Uterus (tissue), 4 donors: ENCODE data around the gene ZMYND12. TPM values are rescaled to one million over a fixed set of nuclear protein-coding genes. Genes with fewer than 3 reads are reported as not detected.

Experiments
- DNase-seq, 2 donors: peaks; one replicate each; pipeline ENCODE4 v3.0.0-alpha.2; 2019 to 2020
- H3K27ac ChIP-seq, 2 donors: fragments of 200-600 bp; sonication (generic); 1 replicate in 1 of 2; 2 replicates in 1 of 2; pipeline ENCODE4 v1.5.1; 2016 to 2018
- H3K27me3 ChIP-seq, 2 donors: fragments of 200-600 bp; sonication (generic); one replicate each; pipeline ENCODE4 v1.5.1; 2018 to 2019; ENCODE audit warnings: control low read depth in 1 of 2
- H3K36me3 ChIP-seq, 2 donors: fragments of 200-600 bp; sonication (generic); one replicate each; pipeline ENCODE4 v1.5.1; 2019; ENCODE audit warnings: control low read depth in 1 of 2
- H3K4me1 ChIP-seq, 2 donors: fragments of 200-600 bp; sonication (generic); one replicate each; pipeline ENCODE4 v1.5.1; 2018 to 2019; ENCODE audit warnings: control low read depth in 1 of 2
- H3K4me3 ChIP-seq, 2 donors: fragments of 200-600 bp; sonication (generic); 1 replicate in 1 of 2; 2 replicates in 1 of 2; pipeline ENCODE4 v1.5.1; 2018 to 2019; ENCODE audit warnings: mild to moderate bottlenecking in 1 of 2
- H3K9me3 ChIP-seq, 2 donors: fragments of 200-600 bp; sonication (generic); one replicate each; pipeline ENCODE4 v1.5.1; 2019; ENCODE audit warnings: control low read depth in 1 of 2
- POLR2A ChIP-seq, 2 donors: fragments of 450-650 bp; IDR thresholded peaks; one replicate each; pipeline ENCODE4 v1.6.1; 2016; ENCODE audit warnings: antibody characterized with exemption in 2 of 2, mild to moderate bottlenecking in 1 of 2, moderate library complexity in 1 of 2
- intact Hi-C: fragments of 100-400 bp; cut with DNase I; formaldehyde crosslinking; loops from one replicate; pipeline ENCODE4 v1.15.1; 2023; ENCODE audit warnings: low total_unique reads
- total RNA-seq, 4 donors: library from RNA; depleted of rRNA in 3 of 4; stranded (reverse); fragments of >200 nt in 3 of 4; gene quantifications; one replicate each; pipeline versions ENCODE4 v1.1.0 to v1.2.4, GENCODE V29; 2014 to 2023
- TF ChIP-seq, protein P1 (sequence below), 4 experiments: fragments of 200-600 bp in 2 of 4; fragments of 450-650 bp in 2 of 4; sonication (generic) in 2 of 4; IDR thresholded peaks; one replicate each; pipeline ENCODE4 v1.5.1; 2016 to 2019; ENCODE audit warnings: antibody characterized with exemption in 4 of 4, mild to moderate bottlenecking in 2 of 4, moderate library complexity in 1 of 4
- donor health status: DM: yes; HTN: yes; CAD: no.

Gene ZMYND12
- total RNA-seq, 4 donors from 2014 or later, result 0.59 to 5.7 TPM; not detected in 2

GRCh38 chr1:42418516-42418915 is 37.3 kb downstream of the ZMYND12 start:
- intact Hi-C loops, result no loop called here
- Histone ChIP-seq H3K9me3 (no peaks in the 10 kb centered on the region), H3K27ac (no peak overlapping the region), H3K4me3 (no peak overlapping the region), H3K27me3 (no peaks in the 10 kb centered on the region), H3K36me3 (no peaks in the 10 kb centered on the region), H3K4me1 (peaks cover 4 to 6% of the 10 kb centered on the region in 2 donors)
- TF ChIP-seq POLR2A (IDR thresholded peaks at IDR 0.05), result no peak
- TF ChIP-seq, protein P1, sequence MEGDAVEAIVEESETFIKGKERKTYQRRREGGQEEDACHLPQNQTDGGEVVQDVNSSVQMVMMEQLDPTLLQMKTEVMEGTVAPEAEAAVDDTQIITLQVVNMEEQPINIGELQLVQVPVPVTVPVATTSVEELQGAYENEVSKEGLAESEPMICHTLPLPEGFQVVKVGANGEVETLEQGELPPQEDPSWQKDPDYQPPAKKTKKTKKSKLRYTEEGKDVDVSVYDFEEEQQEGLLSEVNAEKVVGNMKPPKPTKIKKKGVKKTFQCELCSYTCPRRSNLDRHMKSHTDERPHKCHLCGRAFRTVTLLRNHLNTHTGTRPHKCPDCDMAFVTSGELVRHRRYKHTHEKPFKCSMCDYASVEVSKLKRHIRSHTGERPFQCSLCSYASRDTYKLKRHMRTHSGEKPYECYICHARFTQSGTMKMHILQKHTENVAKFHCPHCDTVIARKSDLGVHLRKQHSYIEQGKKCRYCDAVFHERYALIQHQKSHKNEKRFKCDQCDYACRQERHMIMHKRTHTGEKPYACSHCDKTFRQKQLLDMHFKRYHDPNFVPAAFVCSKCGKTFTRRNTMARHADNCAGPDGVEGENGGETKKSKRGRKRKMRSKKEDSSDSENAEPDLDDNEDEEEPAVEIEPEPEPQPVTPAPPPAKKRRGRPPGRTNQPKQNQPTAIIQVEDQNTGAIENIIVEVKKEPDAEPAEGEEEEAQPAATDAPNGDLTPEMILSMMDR (IDR thresholded peaks at IDR 0.05), result no peak
- DNase-seq, result no peak

DNA sequence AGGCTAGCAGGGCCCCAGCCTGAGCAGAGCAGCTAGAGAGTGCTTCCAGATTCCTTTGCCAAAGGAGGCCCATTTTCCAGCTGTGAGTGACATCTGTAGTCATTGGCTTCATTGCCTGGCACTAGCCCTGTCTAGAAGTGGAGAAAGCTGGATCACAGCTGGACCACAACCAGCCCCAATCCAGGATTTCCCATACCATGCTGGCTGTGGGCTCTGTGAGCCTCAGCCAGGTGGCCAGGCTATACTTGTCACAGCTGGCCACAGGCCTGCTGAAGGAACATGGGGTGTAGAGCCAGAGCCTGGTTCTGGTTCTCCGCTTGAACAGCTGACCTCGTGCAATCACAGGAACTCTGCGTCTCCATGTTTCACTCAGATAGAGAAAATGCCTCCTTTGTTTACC is 38.7 kb downstream of the ZMYND12 start:
- Histone ChIP-seq H3K4me1 (peaks cover 4 to 6% of the 10 kb centered on the region in 2 donors), H3K27ac (no peak overlapping the region), H3K4me3 (no peak overlapping the region), H3K9me3 (no peaks in the 10 kb centered on the region), H3K36me3 (no peaks in the 10 kb centered on the region), H3K27me3 (no peaks in the 10 kb centered on the region)
- DNase-seq, result no peak
- intact Hi-C loops, result no loop called here
- no peak for TF ChIP-seq POLR2A (IDR thresholded peaks at IDR 0.05)
- TF ChIP-seq, protein P1 (IDR thresholded peaks at IDR 0.05), result no peak

- Histone ChIP-seq H3K27me3 (no peaks in the 10 kb centered on the region), H3K36me3 (no peaks in the 10 kb centered on the region), H3K4me1 (no peaks in the 10 kb centered on the region), H3K9me3 (no peaks in the 10 kb centered on the region), H3K4me3 (no peak overlapping the region), H3K27ac (no peak overlapping the region)
- intact Hi-C loops, result no loop called here
- no peak for DNase-seq
- TF ChIP-seq, protein P1 (IDR thresholded peaks at IDR 0.05), result no peak
- TF ChIP-seq POLR2A (IDR thresholded peaks at IDR 0.05), result no peak
These were observed 41.0 kb downstream of the ZMYND12 start for GRCh38 chr1:42414551-42415496.

GRCh38 chr1:42403880-42404400 is 51.9 kb downstream of the ZMYND12 start:
- Histone ChIP-seq H3K4me3 (no peak overlapping the region), H3K4me1 (no peaks in the 10 kb centered on the region), H3K27ac (no peak overlapping the region), H3K36me3 (no peaks in the 10 kb centered on the region), H3K9me3 (no peaks in the 10 kb centered on the region), H3K27me3 (no peaks in the 10 kb centered on the region)
- intact Hi-C loops, result no loop called here
- DNase-seq, result no peak
- TF ChIP-seq POLR2A (IDR thresholded peaks at IDR 0.05), result no peak
- TF ChIP-seq, protein P1 (IDR thresholded peaks at IDR 0.05), result peak in 1 of 4 experiments; percentile 4
